HepG2 (cell line): ENCODE results near the gene METRNL.
"Not testable (repeated sequence)": the region's sequence is repeated elsewhere in the genome, so short reads cannot be mapped to it uniquely, and the experiment has no call there.

ENCODE experiments used
- CTCF ChIP-seq: sonication (generic); formaldehyde crosslinking; IDR thresholded peaks from 2 replicates; pipeline ENCODE4 v1.5.0; 2020; ENCODE audit warnings: mild to moderate bottlenecking, missing genetic modification reagents, moderate library complexity
- ZNF20 ChIP-seq: sonication (generic); formaldehyde crosslinking; IDR thresholded peaks from 2 replicates; pipeline ENCODE4 v1.4.0; 2020; ENCODE audit warnings: mild to moderate bottlenecking, moderate library complexity, missing genetic modification reagents

- not testable (repeated sequence) for TF ChIP-seq CTCF, ZNF20 (CRISPR knock-in tag)
Observed at GRCh38 chr17:83044479-83044878, 34.9 kb upstream of the METRNL start.
